ENCODE results near the gene NAA15. TPM values are rescaled to one million over a fixed set of nuclear protein-coding genes. Genes with fewer than 3 reads are reported as not detected.
"Not testable (repeated sequence)": the region's sequence is repeated elsewhere in the genome, so short reads cannot be mapped to it uniquely, and the experiment has no call there.

NAA15 gene
- total and polyA plus RNA-seq, 5 donors: 9.2 to 45.0 (median 36.5) TPM

DNA sequence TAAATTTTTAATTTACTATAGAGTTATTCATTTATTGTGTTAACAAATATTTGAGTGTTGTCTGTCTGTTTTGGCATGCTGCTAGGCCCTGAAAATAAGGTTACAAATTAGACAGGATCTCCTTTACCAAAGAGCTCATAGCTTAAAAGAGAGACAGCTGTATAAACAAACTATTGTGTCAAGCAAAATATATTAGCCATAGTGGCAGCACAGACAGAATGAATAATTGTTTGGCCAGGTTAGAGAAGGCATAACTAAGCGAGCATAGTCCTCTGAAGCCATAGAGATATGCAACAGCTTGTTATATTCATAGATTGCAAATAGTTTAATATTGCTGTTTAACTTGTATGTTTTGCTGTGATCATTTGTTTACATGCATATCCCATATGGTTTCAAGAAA, 67.7 kb downstream of the NAA15 start:
- no peaks in the 10 kb centered on the region for H3K27me3 ChIP-seq (ENCODE audit: control insufficient read depth, insufficient read depth)
- 92% methylated on average over 1 of the region's 1 CpG for WGBS
- ATAC-seq (no peak), DNase-seq (no peak)
- no peak overlapping the region for H3K4me3 ChIP-seq (ENCODE audit: low read length)
- no peak overlapping the region for H3K27ac ChIP-seq (ENCODE audit: low read length)
- H3K9me3 ChIP-seq (ENCODE audit: control insufficient read depth, low read length): no peaks in the 10 kb centered on the region
- intact Hi-C loops (cut with DNase I): no loop called here
- H3K4me1 ChIP-seq (ENCODE audit: control insufficient read depth, insufficient read depth, low read length): no peaks in the 10 kb centered on the region

DNA sequence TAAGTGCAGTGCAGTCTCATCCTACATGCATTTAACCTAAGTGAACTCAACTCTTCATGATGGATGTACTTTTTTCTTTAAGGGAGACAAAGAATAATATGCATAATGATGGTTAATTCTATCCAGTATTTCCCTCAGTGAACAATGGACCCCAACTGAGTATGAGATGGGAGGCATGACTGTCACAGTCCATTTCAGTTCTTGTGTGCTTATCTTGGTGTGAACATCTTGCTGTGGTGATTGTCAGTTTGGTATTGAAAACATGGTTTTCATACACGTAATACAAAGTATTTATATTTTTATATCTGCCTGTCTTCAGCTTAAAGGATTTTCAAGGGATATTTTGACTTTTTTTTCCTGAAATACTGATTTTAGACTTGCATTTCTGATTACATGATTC, 72.9 kb downstream of the NAA15 start:
- Histone ChIP-seq H3K4me3 (ENCODE audit: low read length) (no peak overlapping the region), H3K9me3 (ENCODE audit: control insufficient read depth, low read length) (no peaks in the 10 kb centered on the region), H3K27ac (ENCODE audit: low read length) (no peak overlapping the region), H3K27me3 (ENCODE audit: control insufficient read depth, insufficient read depth) (no peaks in the 10 kb centered on the region), H3K4me1 (ENCODE audit: control insufficient read depth, insufficient read depth, low read length) (no peaks in the 10 kb centered on the region)
- WGBS: 98% methylated on average over 1 of the region's 1 CpG
- no peak for DNase-seq
- intact Hi-C loops (cut with DNase I): no loop called here
- ATAC-seq: no peak

- H3K27me3 ChIP-seq (ENCODE audit: control insufficient read depth, insufficient read depth): no peaks in the 10 kb centered on the region
- ATAC-seq (no peak), DNase-seq (no peak)
- no peaks in the 10 kb centered on the region for H3K9me3 ChIP-seq (ENCODE audit: control insufficient read depth, low read length)
- intact Hi-C loops (cut with DNase I): no loop called here
- H3K4me3 ChIP-seq (ENCODE audit: low read length): no peak overlapping the region
- no peak overlapping the region for H3K27ac ChIP-seq (ENCODE audit: low read length)
- H3K4me1 ChIP-seq (ENCODE audit: control insufficient read depth, insufficient read depth, low read length): no peaks in the 10 kb centered on the region
- WGBS: 95% methylated on average over 4 of the region's 4 CpGs
Measured at GRCh38 chr4:139386421-139386820, 85.1 kb downstream of the NAA15 start.

- ATAC-seq (no peak), DNase-seq (no peak)
- H3K4me1 ChIP-seq (ENCODE audit: control insufficient read depth, insufficient read depth, low read length): no peaks in the 10 kb centered on the region
- H3K4me3 ChIP-seq (ENCODE audit: low read length): no peak overlapping the region
- H3K27ac ChIP-seq (ENCODE audit: low read length): no peak overlapping the region
- no peaks in the 10 kb centered on the region for H3K9me3 ChIP-seq (ENCODE audit: control insufficient read depth, low read length)
- intact Hi-C loops (cut with DNase I): no loop called here
- no peaks in the 10 kb centered on the region for H3K27me3 ChIP-seq (ENCODE audit: control insufficient read depth, insufficient read depth)
Measured at GRCh38 chr4:139389102-139389501, 87.8 kb downstream of the NAA15 start.

DNA sequence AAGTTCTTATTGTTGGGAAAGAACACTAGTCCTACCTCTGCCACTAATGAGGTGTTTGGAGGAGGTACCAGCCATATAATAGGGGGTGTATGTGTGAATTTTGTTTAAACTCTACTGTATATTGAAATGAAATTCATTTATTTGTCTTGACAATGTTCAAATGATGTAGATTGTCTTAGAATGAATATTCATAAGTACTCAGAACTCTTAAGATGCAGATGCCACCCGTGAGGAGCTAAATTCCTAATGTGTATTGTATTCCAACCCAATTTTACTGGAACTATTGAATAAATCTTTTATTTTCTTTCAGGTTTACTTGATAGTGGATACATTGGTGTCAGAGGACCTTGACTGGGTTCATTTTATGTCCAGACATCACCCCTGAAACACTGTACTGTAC, 88.7 kb downstream of the NAA15 start:
- no peaks in the 10 kb centered on the region for H3K27me3 ChIP-seq (ENCODE audit: control insufficient read depth, insufficient read depth)
- DNase-seq: no peak
- H3K4me1 ChIP-seq (ENCODE audit: control insufficient read depth, insufficient read depth, low read length): no peaks in the 10 kb centered on the region
- intact Hi-C loops (cut with DNase I): no loop called here
- WGBS: 97% methylated on average over 1 of the region's 1 CpG
- H3K27ac ChIP-seq (ENCODE audit: low read length): no peak overlapping the region
- ATAC-seq: no peak
- H3K4me3 ChIP-seq (ENCODE audit: low read length): no peak overlapping the region
- H3K9me3 ChIP-seq (ENCODE audit: control insufficient read depth, low read length): no peaks in the 10 kb centered on the region

GRCh38 chr4:139391731-139392130, 90.4 kb downstream of the NAA15 start:
- no peaks in the 10 kb centered on the region for H3K9me3 ChIP-seq (ENCODE audit: control insufficient read depth, low read length)
- no peak overlapping the region for H3K4me3 ChIP-seq (ENCODE audit: low read length)
- H3K27me3 ChIP-seq (ENCODE audit: control insufficient read depth, insufficient read depth): no peaks in the 10 kb centered on the region
- intact Hi-C loops (cut with DNase I): no loop called here
- DNase-seq (no peak), ATAC-seq (no peak)
- WGBS: 95% methylated on average over 2 of the region's 2 CpGs
- no peak overlapping the region for H3K27ac ChIP-seq (ENCODE audit: low read length)
- no peaks in the 10 kb centered on the region for H3K4me1 ChIP-seq (ENCODE audit: control insufficient read depth, insufficient read depth, low read length)

DNA sequence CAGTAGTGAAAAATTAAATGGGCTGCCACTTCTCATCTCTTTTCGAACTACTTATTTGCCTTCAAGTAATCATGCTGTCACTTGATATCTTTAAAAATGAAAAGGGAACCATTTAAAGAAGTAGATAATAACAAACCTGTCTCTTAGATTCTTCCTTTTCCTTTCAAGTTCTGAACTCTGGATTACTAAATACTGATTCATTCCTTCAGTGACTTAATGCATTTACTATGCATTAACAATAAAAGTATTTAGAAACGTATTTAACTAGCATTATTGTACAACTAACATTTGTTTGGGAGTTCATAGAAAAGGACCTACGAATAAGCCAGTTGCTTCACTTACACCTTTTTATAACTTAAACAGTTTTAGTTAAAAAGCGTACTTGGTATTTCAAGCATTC, 91.5 kb downstream of the NAA15 start:
- Histone ChIP-seq H3K4me3 (ENCODE audit: low read length) (no peak overlapping the region), H3K27me3 (ENCODE audit: control insufficient read depth, insufficient read depth) (no peaks in the 10 kb centered on the region), H3K4me1 (ENCODE audit: control insufficient read depth, insufficient read depth, low read length) (no peaks in the 10 kb centered on the region), H3K9me3 (ENCODE audit: control insufficient read depth, low read length) (no peaks in the 10 kb centered on the region), H3K27ac (ENCODE audit: low read length) (no peak overlapping the region)
- DNase-seq (no peak), ATAC-seq (no peak)
- intact Hi-C loops (cut with DNase I): no loop called here
- 91% methylated on average over 4 of the region's 4 CpGs for WGBS

GRCh38 chr4:139401368-139401767, 100.1 kb downstream of the NAA15 start:
- 85% methylated on average over 3 of the region's 3 CpGs for WGBS
- ATAC-seq: no peak
- Histone ChIP-seq H3K4me1 (ENCODE audit: control insufficient read depth, insufficient read depth, low read length) (no peaks in the 10 kb centered on the region), H3K4me3 (ENCODE audit: low read length) (no peak overlapping the region), H3K9me3 (ENCODE audit: control insufficient read depth, low read length) (no peaks in the 10 kb centered on the region), H3K27ac (ENCODE audit: low read length) (no peak overlapping the region), H3K27me3 (ENCODE audit: control insufficient read depth, insufficient read depth) (no peaks in the 10 kb centered on the region)
- intact Hi-C loops (cut with DNase I): no loop called here
- DNase-seq: no peak

DNA sequence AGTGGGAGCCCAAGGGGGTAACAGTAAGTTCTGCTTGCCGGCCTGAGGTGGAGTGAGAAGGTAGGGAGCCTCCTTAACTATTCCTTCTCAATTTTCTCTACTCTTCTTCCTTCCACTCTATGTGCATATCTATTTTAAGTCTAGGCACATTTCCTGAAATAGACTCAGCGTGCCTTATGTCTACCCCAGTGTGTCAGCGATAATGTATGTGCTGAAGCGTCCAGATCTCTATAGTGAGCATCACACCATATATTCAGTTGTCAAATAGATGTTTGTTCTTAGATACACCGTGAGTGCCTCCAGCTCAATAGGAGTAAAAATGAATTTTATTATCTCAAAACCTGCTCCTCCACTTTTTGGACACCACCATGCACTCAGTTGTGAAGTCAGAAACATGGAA, 101.1 kb downstream of the NAA15 start:
- no peaks in the 10 kb centered on the region for H3K4me1 ChIP-seq (ENCODE audit: control insufficient read depth, insufficient read depth, low read length)
- ATAC-seq: no peak
- H3K27ac ChIP-seq (ENCODE audit: low read length): no peak overlapping the region
- no peaks in the 10 kb centered on the region for H3K27me3 ChIP-seq (ENCODE audit: control insufficient read depth, insufficient read depth)
- 69% methylated on average over 5 of the region's 5 CpGs for WGBS
- no peak overlapping the region for H3K4me3 ChIP-seq (ENCODE audit: low read length)
- H3K9me3 ChIP-seq (ENCODE audit: control insufficient read depth, low read length): no peaks in the 10 kb centered on the region
- intact Hi-C loops (cut with DNase I): no loop called here
- DNase-seq: no peak

GRCh38 chr4:139403462-139403861, 102.2 kb downstream of the NAA15 start:
- Histone ChIP-seq H3K27ac (ENCODE audit: low read length) (no peak overlapping the region), H3K27me3 (ENCODE audit: control insufficient read depth, insufficient read depth) (no peaks in the 10 kb centered on the region), H3K9me3 (ENCODE audit: control insufficient read depth, low read length) (no peaks in the 10 kb centered on the region), H3K4me3 (ENCODE audit: low read length) (no peak overlapping the region), H3K4me1 (ENCODE audit: control insufficient read depth, insufficient read depth, low read length) (no peaks in the 10 kb centered on the region)
- ATAC-seq (no peak), DNase-seq (no peak)
- intact Hi-C loops (cut with DNase I): no loop called here
- 87% methylated on average over 3 of the region's 3 CpGs for WGBS

DNA sequence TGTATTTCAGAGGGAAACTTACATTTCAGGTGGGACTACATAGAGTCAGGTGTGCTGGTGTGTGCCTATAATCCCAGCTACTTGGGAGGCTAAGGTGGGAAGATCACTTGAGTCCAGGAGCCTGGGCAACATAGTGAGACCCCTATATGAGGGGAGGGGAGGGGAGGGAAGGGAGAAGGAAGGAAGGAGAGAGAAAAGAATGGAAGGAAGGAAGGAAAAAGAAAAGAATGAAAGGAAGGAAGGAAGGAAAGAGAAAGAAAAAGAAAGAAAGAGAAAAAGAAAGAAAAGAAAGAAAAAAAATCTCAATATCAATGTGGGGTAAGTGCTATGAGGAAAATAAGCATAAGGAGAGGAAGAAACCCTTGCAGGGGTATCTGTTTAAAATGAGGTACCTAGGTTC, 109.0 kb downstream of the NAA15 start:
- H3K9me3 ChIP-seq (ENCODE audit: control insufficient read depth, low read length): no peaks in the 10 kb centered on the region
- H3K27me3 ChIP-seq (ENCODE audit: control insufficient read depth, insufficient read depth): no peaks in the 10 kb centered on the region
- H3K4me1 ChIP-seq (ENCODE audit: control insufficient read depth, insufficient read depth, low read length): no peaks in the 10 kb centered on the region
- H3K27ac ChIP-seq (ENCODE audit: low read length): no peak overlapping the region
- no peak overlapping the region for H3K4me3 ChIP-seq (ENCODE audit: low read length)
- DNase-seq (no peak), ATAC-seq (no peak)
- intact Hi-C loops (cut with DNase I): no loop called here

DNA sequence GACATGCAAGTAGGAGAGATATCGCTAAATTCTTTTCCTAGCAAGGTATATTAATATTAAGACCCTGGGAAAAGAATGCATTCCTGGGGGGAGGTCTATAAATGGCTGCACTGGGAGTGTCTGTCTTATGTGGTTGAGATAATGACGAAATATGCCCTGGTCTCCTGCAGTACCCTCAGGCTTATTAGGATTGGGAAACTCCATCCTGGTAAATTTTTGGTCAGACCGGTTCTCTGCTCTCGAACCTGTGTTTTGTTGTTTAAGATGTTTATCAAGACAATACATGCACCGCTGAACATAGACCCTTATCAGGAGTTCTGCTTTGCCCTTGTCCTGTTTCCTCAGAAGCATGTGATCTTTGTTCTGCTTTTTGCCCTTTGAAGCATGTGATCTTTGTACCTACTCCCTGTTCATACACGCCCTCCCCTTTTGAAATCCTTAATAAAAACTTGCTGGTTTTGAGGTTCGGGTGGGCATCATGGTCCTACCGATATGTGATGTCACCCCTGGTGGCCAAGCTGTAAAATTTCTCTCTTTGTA, 113.4 kb downstream of the NAA15 start:
- H3K27me3 ChIP-seq (ENCODE audit: control insufficient read depth, insufficient read depth); ATAC-seq; H3K27ac ChIP-seq (ENCODE audit: low read length); DNase-seq; H3K4me1 ChIP-seq (ENCODE audit: control insufficient read depth, insufficient read depth, low read length); H3K4me3 ChIP-seq (ENCODE audit: low read length); intact Hi-C loops (cut with DNase I); H3K9me3 ChIP-seq (ENCODE audit: control insufficient read depth, low read length): not testable (repeated sequence)
- WGBS: 96% methylated on average over 8 of the region's 8 CpGs

Measured in right cardiac atrium (tissue), 5 donors.